AG10803 (cell line): Measurements from ENCODE around the gene GIGYF2.

ENCODE experiments used
- DNase-seq: peaks from one replicate; pipeline ENCODE4 v3.0.0; 2010; ENCODE audit warnings: low read depth
- H3K4me3 ChIP-seq: 2 replicates; pipeline ENCODE4 v1.5.1; 2011; ENCODE audit warnings: mild to moderate bottlenecking, low read length, control low read depth
- CTCF ChIP-seq: conservative IDR thresholded peaks from 2 replicates; pipeline ENCODE4 v1.5.1; 2011; ENCODE audit warnings: mild to moderate bottlenecking, low read length, control low read depth, inconsistent platforms

Gene GIGYF2

GRCh38 chr2:232878855-232879617 lies 181.9 kb downstream of the GIGYF2 start:
- TF ChIP-seq CTCF: no peak
- H3K4me3 ChIP-seq: no peak overlapping the region

GRCh38 chr2:232879618-232880494 lies 182.7 kb downstream of the GIGYF2 start:
- no peak for TF ChIP-seq CTCF
- no peak for DNase-seq
- no peak overlapping the region for H3K4me3 ChIP-seq

More at GRCh38 chr2:232878855-232879617, 181.9 kb downstream of the GIGYF2 start:
- DNase-seq: no peak

GRCh38 chr2:232880764-232881351 lies 183.7 kb downstream of the GIGYF2 start:
- H3K4me3 ChIP-seq: no peak overlapping the region
- no peak for DNase-seq
- no peak for TF ChIP-seq CTCF

GRCh38 chr2:232882085-232882484 lies 185.0 kb downstream of the GIGYF2 start:
- no peak for TF ChIP-seq CTCF
- no peak for DNase-seq

GRCh38 chr2:232882505-232883115 lies 185.5 kb downstream of the GIGYF2 start:
- no peak for TF ChIP-seq CTCF
- DNase-seq: no peak
- H3K4me3 ChIP-seq: no peak overlapping the region

More at GRCh38 chr2:232882085-232882484, 185.0 kb downstream of the GIGYF2 start:
- H3K4me3 ChIP-seq: no peak overlapping the region

- no peak overlapping the region for H3K4me3 ChIP-seq
- DNase-seq: no peak
- no peak for TF ChIP-seq CTCF
These were observed 186.1 kb downstream of the GIGYF2 start for GRCh38 chr2:232883116-232883721.
